Naive thymus-derived CD8-positive, alpha-beta T cell (primary cell): Measurements from ENCODE around the gene ZBTB48. TPM values are rescaled to one million over a fixed set of nuclear protein-coding genes. Genes with fewer than 3 reads are reported as not detected.
A peak's percentile ranks its signal among the peaks of the same experiment; 100 is the strongest.
"Not testable (repeated sequence)": the region's sequence is repeated elsewhere in the genome, so short reads cannot be mapped to it uniquely, and the experiment has no call there.

Experiments
- ATAC-seq, 2 donors: fragments of 150-1000 bp; cut with Tn5 transposase in 1 of 2; sonication (Bioruptor Pico), chemical (Tn5 transposase) in 1 of 2; 1 replicate in 1 of 2; 2 replicates in 1 of 2; pipeline ENCODE4 v1.10.0; 2021; ENCODE audit warnings: mild to moderate bottlenecking in 2 of 2, moderate library complexity in 2 of 2
- POLR2A ChIA-PET: fragments of 350-600 bp; sonication (Branson Sonifier 250); formaldehyde crosslinking; loops from one replicate; lab custom pipeline; 2021; ENCODE audit warnings: antibody characterized with exemption; lab: Charles Lee
- DNase-seq, 10 donors: peaks; one replicate each; pipeline versions ENCODE4 v3.0.0 to v3.0.0-alpha.2; 2020 to 2022
- H3K27ac Mint-ChIP-seq, 10 donors: one replicate each; pipeline ENCODE4 v1.8.0; 2020 to 2022; ENCODE audit warnings: mild to moderate bottlenecking in 10 of 10, mixed read lengths in 10 of 10, moderate library complexity in 4 of 10, inconsistent platforms in 1 of 10
- H3K27me3 Mint-ChIP-seq, 5 donors: one replicate each; pipeline ENCODE4 v1.8.0; 2021 to 2022; ENCODE audit warnings: mixed read lengths in 5 of 5
- H3K36me3 Mint-ChIP-seq, 3 donors: one replicate each; pipeline ENCODE4 v1.8.0; 2020 to 2022; ENCODE audit warnings: mixed read lengths in 3 of 3, mild to moderate bottlenecking in 2 of 3, inconsistent platforms in 1 of 3
- H3K4me1 Mint-ChIP-seq, 4 donors: one replicate each; pipeline ENCODE4 v1.8.0; 2021 to 2022; ENCODE audit warnings: mixed read lengths in 4 of 4
- H3K4me3 Mint-ChIP-seq, 10 donors: one replicate each; pipeline ENCODE4 v1.8.0; 2020 to 2022; ENCODE audit warnings: mild to moderate bottlenecking in 10 of 10, mixed read lengths in 10 of 10, moderate library complexity in 6 of 10, inconsistent platforms in 1 of 10
- H3K9me3 Mint-ChIP-seq, 9 donors: one replicate each; pipeline ENCODE4 v1.8.0; 2020 to 2022; ENCODE audit warnings: mixed read lengths in 9 of 9, mild to moderate bottlenecking in 3 of 9, inconsistent platforms in 1 of 9, moderate library complexity in 1 of 9
- polyA plus RNA-seq, 3 donors: library from polyadenylated mRNA; unstranded; fragments of 300-500 nt; fragmentation: Illumina TruSeq; gene quantifications; one replicate each; pipeline ENCODE4 v1.2.3, GENCODE V29; 2021
- total RNA-seq, 8 experiments: library from RNA in 2 of 8; stranded (reverse) in 2 of 8; gene quantifications; one replicate each; pipeline ENCODE4 v1.2.3 and lab custom pipeline; 2021 to 2026

ZBTB48 gene
- total and polyA plus RNA-seq, 5 experiments from 2014 or later = 9.8 to 73.2 (median 30.0) TPM

- POLR2A ChIA-PET = interaction anchor here (0.6 to 5.4 kb wide), 24 partner anchors 9 to 148 kb away, joined by 3 to 65 read pairs (median 5); partner anchors contain the start of genes DNAJC11, KLHL21, PHF13 and PLEKHG5
- Mint-ChIP-seq H3K27me3 (no peaks in the 10 kb centered on the region), H3K9me3 (no peaks in the 10 kb centered on the region), H3K4me3 (peak within 1 kb of the TSS; percentile 71 to 87 (median 78)), H3K4me1 (peaks cover 0 to 28% (median 17%) of the 10 kb centered on the region in 4 donors), H3K27ac (peak within 1 kb of the TSS; percentile 61 to 89 (median 82)), H3K36me3 (peaks cover 0 to 18% (median 3%) of the 10 kb centered on the region in 3 donors)
- ATAC-seq (peak; percentile 98), DNase-seq (peak; percentile 91 to 96 (median 95))
Observed at GRCh38 chr1:6554031-6554906, 25.5 kb upstream of the ZBTB48 start, which contains the start of gene NOL9. NOL9 (minus strand) TSS chr1:6554513; CDS start chr1:6554502, 11 bp downstream.

- Mint-ChIP-seq H3K27me3 (no peaks in the 10 kb centered on the region), H3K36me3 (peaks cover 0 to 9% (median 2%) of the 10 kb centered on the region in 3 donors), H3K9me3 (no peaks in the 10 kb centered on the region), H3K27ac (peak within 1 kb of the TSS; percentile 61 to 89 (median 82)), H3K4me3 (peak within 1 kb of the TSS; percentile 67 to 87 (median 78)), H3K4me1 (peaks cover 0 to 28% (median 17%) of the 10 kb centered on the region in 4 donors)
- ATAC-seq = no peak
- DNase-seq = no peak
- POLR2A ChIA-PET = interaction anchor here (0.6 to 5.4 kb wide), 23 partner anchors 10 to 147 kb away, joined by 3 to 65 read pairs (median 5); partner anchors contain the start of genes DNAJC11, KLHL21, PHF13 and PLEKHG5
Observed at GRCh38 chr1:6554907-6555778, 24.7 kb upstream of the ZBTB48 start, which contains the start of gene TAS1R1. TAS1R1 (plus strand) TSS chr1:6555307; CDS start chr1:6555374, 67 bp downstream.

GRCh38 chr1:6557597-6557996 is 22.2 kb upstream of the ZBTB48 start:
- H3K4me3 Mint-ChIP-seq = no peak overlapping the region
- H3K27me3 Mint-ChIP-seq = no peaks in the 10 kb centered on the region
- H3K27ac Mint-ChIP-seq = no peak overlapping the region
- H3K9me3 Mint-ChIP-seq = no peaks in the 10 kb centered on the region
- ATAC-seq = no peak
- no peak for DNase-seq
- POLR2A ChIA-PET = interaction anchor here (1.3 kb wide), 1 partner anchor 17 kb away, joined by 4 read pairs; no protein-coding TSS in a partner anchor
- H3K4me1 Mint-ChIP-seq = peaks cover 0 to 18% (median 11%) of the 10 kb centered on the region in 4 donors
- H3K36me3 Mint-ChIP-seq = peaks cover 0 to 3% (median 0%) of the 10 kb centered on the region in 3 donors

GRCh38 chr1:6559161-6559560 is 20.6 kb upstream of the ZBTB48 start:
- H3K9me3 Mint-ChIP-seq, DNase-seq, H3K27ac Mint-ChIP-seq, H3K4me3 Mint-ChIP-seq, POLR2A ChIA-PET, H3K27me3 Mint-ChIP-seq, H3K36me3 Mint-ChIP-seq, ATAC-seq: not testable (repeated sequence)
- H3K4me1 Mint-ChIP-seq = peaks cover 0 to 12% (median 4%) of the 10 kb centered on the region in 4 donors

- ATAC-seq (no peak), DNase-seq (no peak)
- Mint-ChIP-seq H3K9me3 (no peaks in the 10 kb centered on the region), H3K27ac (peak overlapping the region in 1 of 10 donors; percentile 70), H3K4me1 (peaks cover 0 to 5% (median under 1%) of the 10 kb centered on the region in 4 donors), H3K36me3 (no peaks in the 10 kb centered on the region), H3K4me3 (no peak overlapping the region), H3K27me3 (no peaks in the 10 kb centered on the region)
- POLR2A ChIA-PET = interaction anchor here (0.6 to 0.7 kb wide), 2 partner anchors 37 to 68 kb away, joined by 3 to 7 read pairs; no protein-coding TSS in a partner anchor
Observed at GRCh38 chr1:6560267-6560666, 19.5 kb upstream of the ZBTB48 start.

- no peak for ATAC-seq
- peaks cover 0 to 2% (median 0%) of the 10 kb centered on the region in 9 donors for H3K9me3 Mint-ChIP-seq
- H3K4me3 Mint-ChIP-seq = no peak overlapping the region
- POLR2A ChIA-PET = no interaction called here
- DNase-seq = no peak
- peaks cover 0 to 1% (median 0%) of the 10 kb centered on the region in 5 donors for H3K27me3 Mint-ChIP-seq
- H3K36me3 Mint-ChIP-seq = no peaks in the 10 kb centered on the region
- H3K27ac Mint-ChIP-seq = no peak overlapping the region
- H3K4me1 Mint-ChIP-seq = peaks cover 0 to 6% (median 0%) of the 10 kb centered on the region in 4 donors
Observed at GRCh38 chr1:6569033-6569432, 10.8 kb upstream of the ZBTB48 start.

- Mint-ChIP-seq H3K27me3 (peaks cover 0 to 1% (median 0%) of the 10 kb centered on the region in 5 donors), H3K4me3 (no peak overlapping the region), H3K36me3 (no peaks in the 10 kb centered on the region), H3K4me1 (peaks cover 0 to 6% (median 0%) of the 10 kb centered on the region in 4 donors), H3K27ac (no peak overlapping the region), H3K9me3 (peaks cover 0 to 2% (median 0%) of the 10 kb centered on the region in 9 donors)
- DNase-seq (no peak), ATAC-seq (no peak)
- POLR2A ChIA-PET = no interaction called here
Observed at GRCh38 chr1:6570100-6570499, 9.7 kb upstream of the ZBTB48 start.

- DNase-seq (no peak), ATAC-seq (no peak)
- no peak overlapping the region for H3K4me3 Mint-ChIP-seq
- H3K27me3 Mint-ChIP-seq = peaks cover 0 to 1% (median 0%) of the 10 kb centered on the region in 5 donors
- POLR2A ChIA-PET = interaction anchor here (0.9 to 1.2 kb wide), 3 partner anchors 10 to 79 kb away, joined by 3 read pairs; no protein-coding TSS in a partner anchor
- H3K9me3 Mint-ChIP-seq = peaks cover 0 to 2% (median 0%) of the 10 kb centered on the region in 9 donors
- no peak overlapping the region for H3K27ac Mint-ChIP-seq
- H3K36me3 Mint-ChIP-seq = no peaks in the 10 kb centered on the region
- peaks cover 0 to 6% (median 0%) of the 10 kb centered on the region in 4 donors for H3K4me1 Mint-ChIP-seq
Observed at GRCh38 chr1:6570987-6571386, 8.8 kb upstream of the ZBTB48 start.

GRCh38 chr1:6572653-6573383 is 7.0 kb upstream of the ZBTB48 start:
- H3K27me3 Mint-ChIP-seq = peaks cover 0 to 1% (median 0%) of the 10 kb centered on the region in 5 donors
- no peak for ATAC-seq
- H3K4me1 Mint-ChIP-seq = peaks cover 0 to 6% (median 0%) of the 10 kb centered on the region in 4 donors

GRCh38 chr1:6574025-6574620 is 5.7 kb upstream of the ZBTB48 start:
- Mint-ChIP-seq H3K9me3 (peaks cover 0 to 2% (median 0%) of the 10 kb centered on the region in 9 donors), H3K27ac (no peak overlapping the region), H3K4me3 (no peak overlapping the region), H3K36me3 (no peaks in the 10 kb centered on the region), H3K27me3 (peaks cover 0 to 1% (median 0%) of the 10 kb centered on the region in 5 donors), H3K4me1 (peaks cover 3 to 6% (median 5%) of the 10 kb centered on the region in 4 donors)
- POLR2A ChIA-PET = interaction anchor here (1.0 kb wide), 1 partner anchor 17 kb away, joined by 4 read pairs; no protein-coding TSS in a partner anchor
- no peak for DNase-seq
- ATAC-seq = no peak

More at GRCh38 chr1:6572653-6573383, 7.0 kb upstream of the ZBTB48 start:
- Mint-ChIP-seq H3K36me3 (no peaks in the 10 kb centered on the region), H3K9me3 (peaks cover 0 to 2% (median 0%) of the 10 kb centered on the region in 9 donors), H3K4me3 (no peak overlapping the region), H3K27ac (peak overlapping the region in 2 of 10 donors; percentile 40 to 63)
- POLR2A ChIA-PET = no interaction called here
- no peak for DNase-seq

GRCh38 chr1:6574818-6575217 is 5.0 kb upstream of the ZBTB48 start:
- no peak overlapping the region for H3K27ac Mint-ChIP-seq
- POLR2A ChIA-PET = interaction anchor here (1.0 to 1.3 kb wide), 2 partner anchors 18 to 27 kb away, joined by 4 read pairs; partner anchors contain the start of gene KLHL21

More at GRCh38 chr1:6574818-6575217, 5.0 kb upstream of the ZBTB48 start:
- Mint-ChIP-seq H3K4me3 (no peak overlapping the region), H3K36me3 (no peaks in the 10 kb centered on the region), H3K9me3 (peaks cover 0 to 2% (median 0%) of the 10 kb centered on the region in 9 donors), H3K4me1 (peaks cover 4 to 12% (median 10%) of the 10 kb centered on the region in 4 donors), H3K27me3 (peaks cover 0 to 1% (median 0%) of the 10 kb centered on the region in 5 donors)
- no peak for ATAC-seq
- no peak for DNase-seq
